Adrenal gland (tissue), 12 donors: ENCODE measurements around the gene NKIRAS1. TPM values are rescaled to one million over a fixed set of nuclear protein-coding genes. Genes with fewer than 3 reads are reported as not detected.
A peak's percentile ranks its signal among the peaks of the same experiment; 100 is the strongest.

Experiments
- DNase-seq, 7 donors: peaks; one replicate each; pipeline ENCODE4 v3.0.0-alpha.2; 2019 to 2020
- H3K27ac ChIP-seq, 5 donors: fragments of 200-600 bp; sonication (generic) in 4 of 5; 1 replicate in 3 of 5; 2 replicates in 2 of 5; pipeline versions ENCODE4 v1.5.1 to v1.8.0; 2016 to 2020; ENCODE audit warnings: mild to moderate bottlenecking in 1 of 5
- H3K27me3 ChIP-seq: fragments of 200-600 bp; 2 replicates; pipeline ENCODE4 v1.8.0; 2021
- H3K36me3 ChIP-seq, 2 donors: fragments of 200-600 bp; replicated peaks in 1 of 2; 1 replicate in 1 of 2; 2 replicates in 1 of 2; pipeline versions ENCODE4 v1.5.1 to v1.8.0; 2018 to 2022
- H3K4me1 ChIP-seq, 2 donors: fragments of 200-600 bp; replicated peaks in 1 of 2; 1 replicate in 1 of 2; 2 replicates in 1 of 2; pipeline versions ENCODE4 v1.5.1 to v1.8.0; 2018 to 2021
- H3K4me3 ChIP-seq, 4 donors: fragments of 200-600 bp; sonication (generic) in 3 of 4; one replicate each; pipeline ENCODE4 v1.5.1; 2016 to 2018
- H3K9me3 ChIP-seq, 3 donors: fragments of 200-600 bp; sonication (generic) in 1 of 3; replicated peaks in 1 of 3; 1 replicate in 2 of 3; 2 replicates in 1 of 3; pipeline versions ENCODE4 v1.5.1 to v1.8.0; 2016 to 2021
- CTCF ChIP-seq, 6 experiments: fragments of 450-650 bp in 4 of 6; fragments of 200-600 bp in 2 of 6; sonication (generic) in 1 of 6; IDR thresholded peaks; 1 replicate in 5 of 6; 2 replicates in 1 of 6; pipeline versions ENCODE4 v1.5.1 to v1.8.0; 2016 to 2021; ENCODE audit warnings: antibody characterized with exemption in 6 of 6, mild to moderate bottlenecking in 2 of 6, moderate library complexity in 1 of 6
- POLR2A ChIP-seq, 2 donors: fragments of 450-650 bp; IDR thresholded peaks; one replicate each; pipeline ENCODE4 v1.6.1; 2017; ENCODE audit warnings: antibody characterized with exemption in 2 of 2, mild to moderate bottlenecking in 2 of 2, moderate library complexity in 1 of 2
- WGBS, 4 donors: extraction: QIAGEN DNeasy Blood & Tissue Kit in 2 of 4; methylation state at CpG; one replicate each; pipeline versions ENCODE4 v1.1.5 to v1.1.7; 2013 to 2017; 5-methylcytosine and 5-hydroxymethylcytosine counted together
- intact Hi-C, 2 donors: fragments of 100-400 bp; cut with DNase I; formaldehyde crosslinking; loops; one replicate each; pipeline versions ENCODE4 v1.14.1 to v1.15.0; 2022 to 2023
- polyA plus RNA-seq, 3 donors: library from polyadenylated mRNA; stranded (reverse); fragments of 200-250 nt in 2 of 3; fragments of 350-450 nt in 1 of 3; fragmentation: Illumina TruSeq in 1 of 3; extraction: RNeasy Lipid Tissue Mini Kit (QIAGEN cat#74804) in 1 of 3; gene quantifications; one replicate each; pipeline ENCODE4 v1.2.3, GENCODE V29; 2013 to 2014
- total RNA-seq, 9 donors: library from RNA; depleted of rRNA in 4 of 9; stranded (reverse); fragments of >200 nt in 4 of 9; fragments of 120-200 nt in 1 of 9; fragmentation: NEBNext Ultra II Directional in 1 of 9; extraction: Animal tissue kit (Norgen Biotek cat#: 25700) in 1 of 9; gene quantifications; one replicate each; pipeline versions ENCODE4 v1.1.0 to v1.2.4, GENCODE V29; 2013 to 2023
- donor health status: healthy with polysubstance abuse.
- donor health status: Bipolar disorder and iron deficiency.
- donor health status: DM: yes; HTN: yes; CAD: no.
- donor health status: DM: no; HTN: no; CAD: no.
- donor health status: DM: no; HTN: no; CAD: no.
- donor health status: DM: yes; HTN: yes; CAD: no.

The NKIRAS1 gene
- total and polyA plus RNA-seq, 12 donors, result 6.7 to 36.5 (median 15.1) TPM

DNA sequence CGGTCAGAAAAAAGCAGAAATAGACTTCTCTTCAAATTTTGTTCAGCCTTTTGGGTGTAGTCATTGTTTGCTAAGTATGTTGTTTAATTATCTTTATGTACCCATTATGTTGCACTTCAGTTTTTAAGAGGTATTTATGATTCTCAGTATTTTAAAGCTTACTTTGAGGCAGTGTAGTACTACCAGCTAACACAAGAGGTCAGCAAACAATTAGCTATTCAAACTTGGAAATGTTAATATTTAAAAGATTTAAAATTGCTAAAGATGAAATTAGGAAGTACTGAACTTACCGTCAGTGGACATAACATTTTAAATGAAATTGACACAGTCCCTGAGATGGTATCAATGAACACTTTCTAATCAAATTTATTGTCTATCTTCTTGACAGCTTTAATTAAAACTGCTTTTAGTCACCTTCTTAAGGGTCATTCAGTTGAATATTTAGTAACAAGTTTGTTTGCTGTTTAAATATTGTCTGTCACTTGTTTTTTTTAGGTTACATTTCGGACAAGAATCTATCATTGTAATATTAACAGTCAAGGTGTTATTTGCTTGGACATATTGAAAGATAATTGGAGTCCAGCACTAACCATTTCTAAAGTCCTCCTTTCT, 28.1 kb downstream of the NKIRAS1 start:
- H3K9me3 ChIP-seq, result no peaks in the 10 kb centered on the region
- no peak overlapping the region for H3K27ac ChIP-seq
- TF ChIP-seq CTCF (IDR thresholded peaks at IDR 0.05) (peak; percentile 72 to 89 (median 81)), POLR2A (IDR thresholded peaks at IDR 0.05) (no peak)
- 50 to 59% (median 54%) methylated on average over 3 of the region's 3 CpGs for WGBS, 4 donors
- no peaks in the 10 kb centered on the region for H3K36me3 ChIP-seq
- H3K4me3 ChIP-seq, result no peak overlapping the region
- intact Hi-C loops, result no loop called here
- DNase-seq, result peak in 1 of 7 donors; percentile 19
- peaks cover 0 to 14% of the 10 kb centered on the region in 2 donors for H3K4me1 ChIP-seq
- H3K27me3 ChIP-seq, result no peaks in the 10 kb centered on the region

DNA sequence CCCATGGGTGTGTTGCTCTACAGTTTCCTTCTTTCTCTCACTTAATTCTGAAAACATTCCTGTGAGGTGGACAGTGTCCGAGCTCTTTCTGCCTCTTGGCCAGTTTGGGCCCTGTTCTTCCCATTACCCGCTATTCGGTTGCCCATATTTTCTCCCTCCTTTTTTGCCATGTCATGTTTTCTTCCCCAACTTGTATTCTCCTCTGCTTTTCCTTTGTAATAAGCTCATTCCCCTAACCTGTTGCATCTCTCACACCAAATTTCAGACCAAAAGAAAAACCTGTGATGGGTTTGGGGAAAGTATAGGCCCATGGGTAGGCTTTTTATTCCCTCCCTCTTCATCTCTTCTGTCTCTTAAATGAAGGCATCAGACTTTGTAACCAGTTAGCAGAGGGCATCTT, 30.5 kb downstream of the NKIRAS1 start:
- Histone ChIP-seq H3K27me3 (no peaks in the 10 kb centered on the region), H3K4me1 (peaks cover 0 to 14% of the 10 kb centered on the region in 2 donors), H3K9me3 (no peaks in the 10 kb centered on the region), H3K36me3 (no peaks in the 10 kb centered on the region), H3K27ac (no peak overlapping the region), H3K4me3 (no peak overlapping the region)
- WGBS, 4 donors, result 93 to 97% (median 96%) methylated on average over 3 of the region's 3 CpGs
- DNase-seq, result no peak
- intact Hi-C loops, result no loop called here
- TF ChIP-seq CTCF (IDR thresholded peaks at IDR 0.05) (no peak), POLR2A (IDR thresholded peaks at IDR 0.05) (no peak)

GRCh38 chr3:23885210-23885609, 31.6 kb downstream of the NKIRAS1 start:
- Histone ChIP-seq H3K36me3 (no peaks in the 10 kb centered on the region), H3K9me3 (no peaks in the 10 kb centered on the region), H3K27me3 (no peaks in the 10 kb centered on the region), H3K4me1 (peaks cover 0 to 14% of the 10 kb centered on the region in 2 donors), H3K4me3 (no peak overlapping the region), H3K27ac (no peak overlapping the region)
- TF ChIP-seq POLR2A (IDR thresholded peaks at IDR 0.05) (no peak), CTCF (IDR thresholded peaks at IDR 0.05) (no peak)
- intact Hi-C loops, result no loop called here
- 85 to 94% (median 89%) methylated on average over 6 of the region's 6 CpGs for WGBS, 4 donors
- DNase-seq, result no peak

DNA sequence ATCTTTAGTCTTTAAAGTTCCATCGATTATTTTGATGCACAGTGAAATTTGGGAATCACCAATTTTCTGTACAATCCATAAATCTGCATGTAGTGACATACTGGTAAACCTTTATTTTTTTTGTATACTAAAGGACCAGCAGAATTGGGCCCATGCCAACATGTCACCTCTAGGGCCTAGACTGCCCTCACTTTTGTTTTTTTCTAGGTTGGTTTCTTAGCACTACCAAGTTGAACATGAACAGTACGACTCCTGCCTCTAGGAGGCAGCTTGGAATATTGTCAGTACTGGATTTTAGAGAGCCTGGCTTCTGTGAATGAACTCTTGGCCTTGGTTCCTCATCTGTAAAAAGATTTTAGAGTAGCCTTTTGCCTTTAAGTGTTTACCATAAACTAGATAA, 32.3 kb downstream of the NKIRAS1 start:
- Histone ChIP-seq H3K4me1 (peaks cover 0 to 8% of the 10 kb centered on the region in 2 donors), H3K9me3 (no peaks in the 10 kb centered on the region), H3K27me3 (no peaks in the 10 kb centered on the region), H3K27ac (no peak overlapping the region), H3K36me3 (no peaks in the 10 kb centered on the region), H3K4me3 (no peak overlapping the region)
- TF ChIP-seq POLR2A (IDR thresholded peaks at IDR 0.05) (no peak), CTCF (IDR thresholded peaks at IDR 0.05) (peak in 2 of 6 experiments; percentile 20 to 23)
- WGBS, 4 donors, result 87 to 100% (median 92%) methylated on average over 2 of the region's 2 CpGs
- intact Hi-C loops, result no loop called here
- DNase-seq, result no peak
